ENCODE results near the gene PRKAR1B. TPM values are rescaled to one million over a fixed set of nuclear protein-coding genes. Genes with fewer than 3 reads are reported as not detected.

The PRKAR1B gene
- total RNA-seq, 1 experiment from 2014 or later = 14.1 TPM

GRCh38 chr7:690478-691360, 36.4 kb downstream of the PRKAR1B start:
- no peak overlapping the region for H3K27ac ChIP-seq (ENCODE audit: low read depth, low read length)
- ATAC-seq = no peak

GRCh38 chr7:685540-685939, 41.5 kb downstream of the PRKAR1B start:
- POLR2A ChIA-PET = no interaction called here
- no peak overlapping the region for H3K4me2 ChIP-seq (ENCODE audit: low read length)
- H3K27ac ChIP-seq (ENCODE audit: low read depth, low read length) = no peak overlapping the region
- H3K27me3 ChIP-seq (ENCODE audit: insufficient read depth, low read length) = no peaks in the 10 kb centered on the region
- no peak overlapping the region for H3K4me3 ChIP-seq (replicated peaks in 1 of 2; ENCODE audit: low read depth in 1 of 2, low read length in 2 of 2)
- no peaks in the 10 kb centered on the region for H3K36me3 ChIP-seq (ENCODE audit: control insufficient read depth in 1 of 2, insufficient read depth in 2 of 2, low read length in 2 of 2)
- BruUV-seq (replicated peaks) = no TSS peak
- no peaks in the 10 kb centered on the region for H3K79me2 ChIP-seq (ENCODE audit: insufficient read depth, low read length)
- no peak for TF ChIP-seq JUND (IDR thresholded peaks at IDR 0.05)
- no peak for TF ChIP-seq EGR1 (IDR thresholded peaks at IDR 0.05; ENCODE audit: low read depth)
- no peaks in the 10 kb centered on the region for H4K20me1 ChIP-seq (ENCODE audit: insufficient read depth)
- intact Hi-C loops (cut with micrococcal nuclease) = no loop called here
- CTCF ChIA-PET = no interaction called here
- RAD21 ChIA-PET (ENCODE audit: low non-redundant PET in 1 of 2, low total read pairs in 2 of 2, uncharacterized antibody in 2 of 2, unreplicated experiment in 2 of 2) = no interaction called here
- no peaks in the 10 kb centered on the region for H3K9me2 ChIP-seq (ENCODE audit: insufficient read depth)
- ATAC-seq (no peak), DNase-seq (ENCODE audit: low read depth, low spot score) (no peak)
- H2AFZ ChIP-seq (ENCODE audit: low read depth, low read length, poor library complexity, severe bottlenecking) = no peak overlapping the region
- H3K9ac ChIP-seq (ENCODE audit: low read length) = no peak overlapping the region
- no peaks in the 10 kb centered on the region for H3K4me1 ChIP-seq (ENCODE audit: control insufficient read depth in 1 of 2, insufficient read depth in 2 of 2, low read length in 2 of 2)
- peaks cover 10 to 22% of the 10 kb centered on the region in 2 experiments; a peak in 2 of 4 replicates for H3K9me3 ChIP-seq (ENCODE audit: control insufficient read depth in 1 of 2, insufficient read depth in 1 of 2, low read depth in 1 of 2, low read length in 2 of 2)

More at GRCh38 chr7:690478-691360, 36.4 kb downstream of the PRKAR1B start:
- BruUV-seq (replicated peaks) = no TSS peak
- Histone ChIP-seq H3K4me3 (replicated peaks in 1 of 2; ENCODE audit: low read depth in 1 of 2, low read length in 2 of 2) (no peak overlapping the region), H3K9me3 (ENCODE audit: control insufficient read depth in 1 of 2, insufficient read depth in 1 of 2, low read depth in 1 of 2, low read length in 2 of 2) (peaks cover 6 to 7% of the 10 kb centered on the region in 2 experiments; a peak in 2 of 4 replicates), H3K4me1 (ENCODE audit: control insufficient read depth in 1 of 2, insufficient read depth in 2 of 2, low read length in 2 of 2) (no peaks in the 10 kb centered on the region), H3K9ac (ENCODE audit: low read length) (no peak overlapping the region), H2AFZ (ENCODE audit: low read depth, low read length, poor library complexity, severe bottlenecking) (no peak overlapping the region), H4K20me1 (ENCODE audit: insufficient read depth) (no peaks in the 10 kb centered on the region), H3K27me3 (ENCODE audit: insufficient read depth, low read length) (no peaks in the 10 kb centered on the region), H3K4me2 (ENCODE audit: low read length) (no peak overlapping the region), H3K36me3 (ENCODE audit: control insufficient read depth in 1 of 2, insufficient read depth in 2 of 2, low read length in 2 of 2) (no peaks in the 10 kb centered on the region), H3K79me2 (ENCODE audit: insufficient read depth, low read length) (no peaks in the 10 kb centered on the region), H3K9me2 (ENCODE audit: insufficient read depth) (no peaks in the 10 kb centered on the region)
- TF ChIP-seq ZFX (IDR thresholded peaks at IDR 0.05) (no peak), ZNF274 (IDR thresholded peaks at IDR 0.05; ENCODE audit: low read depth, low read length) (no peak), POLR2AphosphoS5 (IDR thresholded peaks at IDR 0.05; ENCODE audit: low read depth, low read length) (no peak), ZBTB33 (IDR thresholded peaks at IDR 0.05; ENCODE audit: extremely low read depth, insufficient replicate concordance, low read length) (no peak)
- intact Hi-C loops (cut with micrococcal nuclease) = no loop called here
- ChIA-PET RAD21 (ENCODE audit: low non-redundant PET in 1 of 2, low total read pairs in 2 of 2, uncharacterized antibody in 2 of 2, unreplicated experiment in 2 of 2) (no interaction called here), POLR2A (no interaction called here), CTCF (no interaction called here)
- no peak for DNase-seq (ENCODE audit: low read depth, low spot score)

All from HCT116 (cell line).